ENCODE results near the gene ARID1B.

ARID1B gene

DNA sequence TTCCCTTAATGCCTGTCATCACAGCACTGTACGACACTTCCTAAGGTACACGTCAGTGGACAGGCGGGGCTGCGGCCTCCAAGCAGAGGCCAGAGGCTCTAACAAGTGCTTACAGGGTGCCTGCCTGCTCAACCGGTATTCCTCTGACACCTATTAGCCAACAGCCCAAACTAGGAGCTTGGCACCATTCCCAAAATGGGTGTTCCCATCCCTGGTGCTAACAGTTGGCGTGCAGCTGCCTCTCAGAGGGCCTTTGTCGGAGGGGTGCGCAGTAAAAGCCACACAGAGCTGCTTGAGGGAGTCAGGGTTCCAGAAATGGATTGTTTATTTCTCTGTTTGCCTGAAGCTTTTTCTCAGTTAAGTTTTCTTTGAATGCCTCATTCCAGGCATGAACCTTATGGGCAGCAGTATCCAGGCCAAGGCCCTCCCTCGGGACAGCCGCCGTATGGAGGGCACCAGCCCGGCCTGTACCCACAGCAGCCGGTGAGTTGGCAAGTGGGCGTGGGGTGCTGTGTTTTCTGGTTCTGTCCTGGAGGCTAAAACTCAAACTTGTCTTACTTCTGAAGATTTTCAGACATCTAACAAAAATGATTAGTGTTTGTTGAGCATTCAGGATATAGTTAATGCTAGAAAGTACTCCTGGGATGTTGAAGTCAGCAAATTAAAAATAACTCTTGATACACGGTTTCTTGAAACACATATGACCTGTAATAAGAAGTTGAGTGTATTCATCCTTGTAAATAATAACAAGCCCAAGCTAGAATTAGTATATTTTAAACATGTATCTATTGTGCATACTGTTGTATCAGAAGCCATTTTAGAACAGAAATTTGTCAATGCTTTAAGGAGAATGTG is 421.5 kb downstream of the ARID1B start:
- H3K4me2 ChIP-seq (ENCODE audit: low read depth, low read length) = no peak overlapping the region

GRCh38 chr6:157200117-157200516 is 422.9 kb downstream of the ARID1B start:
- no peak overlapping the region for H3K4me2 ChIP-seq (ENCODE audit: low read depth, low read length)
- H3K9me2 ChIP-seq (replicated peaks; ENCODE audit: insufficient read depth, low read length) = no peaks in the 10 kb centered on the region
- H3K4me3 ChIP-seq (ENCODE audit: low read length) = no peak overlapping the region
- no peaks in the 10 kb centered on the region for H3K9me3 ChIP-seq (replicated peaks; ENCODE audit: insufficient read depth, low read length)
- H3F3A ChIP-seq (ENCODE audit: insufficient read depth, low read length) = no peaks in the 10 kb centered on the region
- H3K9ac ChIP-seq (ENCODE audit: low read length) = no peak overlapping the region
- H3K27ac ChIP-seq (ENCODE audit: low read length) = no peak overlapping the region
- no peaks in the 10 kb centered on the region for H3K36me3 ChIP-seq (replicated peaks; ENCODE audit: insufficient read depth, low read length)
- H3K27me3 ChIP-seq (replicated peaks; ENCODE audit: insufficient read depth, low read length) = no peaks in the 10 kb centered on the region
- TF ChIP-seq EZH2 (optimal IDR thresholded peaks at IDR 0.05; ENCODE audit: low read depth, low read length) (no peak), EZH2phosphoT487 (IDR thresholded peaks at IDR 0.05; ENCODE audit: low read length) (no peak)
- TF ChIP-seq, protein P1, sequence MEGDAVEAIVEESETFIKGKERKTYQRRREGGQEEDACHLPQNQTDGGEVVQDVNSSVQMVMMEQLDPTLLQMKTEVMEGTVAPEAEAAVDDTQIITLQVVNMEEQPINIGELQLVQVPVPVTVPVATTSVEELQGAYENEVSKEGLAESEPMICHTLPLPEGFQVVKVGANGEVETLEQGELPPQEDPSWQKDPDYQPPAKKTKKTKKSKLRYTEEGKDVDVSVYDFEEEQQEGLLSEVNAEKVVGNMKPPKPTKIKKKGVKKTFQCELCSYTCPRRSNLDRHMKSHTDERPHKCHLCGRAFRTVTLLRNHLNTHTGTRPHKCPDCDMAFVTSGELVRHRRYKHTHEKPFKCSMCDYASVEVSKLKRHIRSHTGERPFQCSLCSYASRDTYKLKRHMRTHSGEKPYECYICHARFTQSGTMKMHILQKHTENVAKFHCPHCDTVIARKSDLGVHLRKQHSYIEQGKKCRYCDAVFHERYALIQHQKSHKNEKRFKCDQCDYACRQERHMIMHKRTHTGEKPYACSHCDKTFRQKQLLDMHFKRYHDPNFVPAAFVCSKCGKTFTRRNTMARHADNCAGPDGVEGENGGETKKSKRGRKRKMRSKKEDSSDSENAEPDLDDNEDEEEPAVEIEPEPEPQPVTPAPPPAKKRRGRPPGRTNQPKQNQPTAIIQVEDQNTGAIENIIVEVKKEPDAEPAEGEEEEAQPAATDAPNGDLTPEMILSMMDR (IDR thresholded peaks at IDR 0.05; ENCODE audit: low read length) = no peak
- no peak overlapping the region for H2AFZ ChIP-seq (ENCODE audit: low read length)
- no peaks in the 10 kb centered on the region for H3K4me1 ChIP-seq (ENCODE audit: low read length)
- no peaks in the 10 kb centered on the region for H4K20me1 ChIP-seq (ENCODE audit: insufficient read depth, low read length)
- no peaks in the 10 kb centered on the region for H3K79me2 ChIP-seq (ENCODE audit: low read length)
- DNase-seq = no peak

More for the DNA sequence above, 421.5 kb downstream of the ARID1B start:
- no peak overlapping the region for H3K4me3 ChIP-seq (ENCODE audit: low read length)
- H3K27ac ChIP-seq (ENCODE audit: low read length) = no peak overlapping the region
- no peaks in the 10 kb centered on the region for H3K4me1 ChIP-seq (ENCODE audit: low read length)
- H4K20me1 ChIP-seq (ENCODE audit: insufficient read depth, low read length) = no peaks in the 10 kb centered on the region
- H3K9me3 ChIP-seq (replicated peaks; ENCODE audit: insufficient read depth, low read length) = no peaks in the 10 kb centered on the region
- H3K79me2 ChIP-seq (ENCODE audit: low read length) = no peaks in the 10 kb centered on the region
- no peaks in the 10 kb centered on the region for H3K9me2 ChIP-seq (replicated peaks; ENCODE audit: insufficient read depth, low read length)
- no peaks in the 10 kb centered on the region for H3K36me3 ChIP-seq (replicated peaks; ENCODE audit: insufficient read depth, low read length)
- no peaks in the 10 kb centered on the region for H3K27me3 ChIP-seq (replicated peaks; ENCODE audit: insufficient read depth, low read length)
- H3K9ac ChIP-seq (ENCODE audit: low read length) = no peak overlapping the region
- DNase-seq = no peak
- H2AFZ ChIP-seq (ENCODE audit: low read length) = no peak overlapping the region
- H3F3A ChIP-seq (ENCODE audit: insufficient read depth, low read length) = no peaks in the 10 kb centered on the region
- TF ChIP-seq EZH2 (optimal IDR thresholded peaks at IDR 0.05; ENCODE audit: low read depth, low read length) (no peak), EZH2phosphoT487 (IDR thresholded peaks at IDR 0.05; ENCODE audit: low read length) (no peak)
- TF ChIP-seq, protein P1 (IDR thresholded peaks at IDR 0.05; ENCODE audit: low read length) = no peak

GRCh38 chr6:157200611-157201010 is 423.4 kb downstream of the ARID1B start:
- no peaks in the 10 kb centered on the region for H3K4me1 ChIP-seq (ENCODE audit: low read length)
- no peaks in the 10 kb centered on the region for H3K79me2 ChIP-seq (ENCODE audit: low read length)
- no peaks in the 10 kb centered on the region for H3K9me3 ChIP-seq (replicated peaks; ENCODE audit: insufficient read depth, low read length)
- H3K4me2 ChIP-seq (ENCODE audit: low read depth, low read length) = no peak overlapping the region
- TF ChIP-seq, protein P1 (IDR thresholded peaks at IDR 0.05; ENCODE audit: low read length) = no peak
- TF ChIP-seq EZH2phosphoT487 (IDR thresholded peaks at IDR 0.05; ENCODE audit: low read length) (no peak), EZH2 (optimal IDR thresholded peaks at IDR 0.05; ENCODE audit: low read depth, low read length) (no peak)
- H3F3A ChIP-seq (ENCODE audit: insufficient read depth, low read length) = no peaks in the 10 kb centered on the region
- no peaks in the 10 kb centered on the region for H3K36me3 ChIP-seq (replicated peaks; ENCODE audit: insufficient read depth, low read length)
- H3K4me3 ChIP-seq (ENCODE audit: low read length) = no peak overlapping the region
- no peaks in the 10 kb centered on the region for H3K9me2 ChIP-seq (replicated peaks; ENCODE audit: insufficient read depth, low read length)
- H3K9ac ChIP-seq (ENCODE audit: low read length) = no peak overlapping the region
- no peaks in the 10 kb centered on the region for H3K27me3 ChIP-seq (replicated peaks; ENCODE audit: insufficient read depth, low read length)
- H4K20me1 ChIP-seq (ENCODE audit: insufficient read depth, low read length) = no peaks in the 10 kb centered on the region
- no peak overlapping the region for H2AFZ ChIP-seq (ENCODE audit: low read length)
- H3K27ac ChIP-seq (ENCODE audit: low read length) = no peak overlapping the region
- DNase-seq = no peak

Data from MM.1S (cell line).